Measurements from ENCODE around the gene NNAT.

The NNAT gene

GRCh38 chr20:37503256-37503927 lies 17.7 kb upstream of the NNAT start:
- DNase-seq = no peak

- peak; percentile 36 for DNase-seq
These were observed 16.5 kb upstream of the NNAT start for GRCh38 chr20:37504404-37505096.

- DNase-seq = peak; percentile 32
These were observed 15.5 kb upstream of the NNAT start for GRCh38 chr20:37505263-37506151.

GRCh38 chr20:37506152-37506725 lies 14.8 kb upstream of the NNAT start:
- DNase-seq = no peak

GRCh38 chr20:37510226-37510625 lies 10.8 kb upstream of the NNAT start:
- DNase-seq = no peak

- DNase-seq = peak; percentile 70
These were observed 9.3 kb upstream of the NNAT start for GRCh38 chr20:37511610-37512275.

GRCh38 chr20:37513779-37514359 lies 7.2 kb upstream of the NNAT start:
- no peak for DNase-seq

GRCh38 chr20:37515876-37516275 lies 5.2 kb upstream of the NNAT start:
- no peak for DNase-seq

- DNase-seq = peak; percentile 100
These were observed 4.0 kb upstream of the NNAT start for GRCh38 chr20:37516811-37517750.

- no peak for DNase-seq
These were observed 3.0 kb upstream of the NNAT start for GRCh38 chr20:37518059-37518458.

- DNase-seq = no peak
These were observed 2.2 kb upstream of the NNAT start for GRCh38 chr20:37518606-37519507.

- peak; percentile 62 for DNase-seq
These were observed 1.3 kb upstream of the NNAT start for GRCh38 chr20:37519508-37520418.

- DNase-seq = no peak
These were observed 563 bp upstream of the NNAT start for GRCh38 chr20:37520419-37520955.

GRCh38 chr20:37522260-37523011 lies 1.4 kb downstream of the NNAT start:
- peak; percentile 42 for DNase-seq

- DNase-seq = no peak
These were observed 2.0 kb downstream of the NNAT start for GRCh38 chr20:37523012-37523391.

GRCh38 chr20:37523911-37524700 lies 3.1 kb downstream of the NNAT start:
- no peak for DNase-seq

Data from NCI-H2171 treated with DMSO at 0.1 percent for 48 hours (cell line).